PC-3 (cell line): ENCODE measurements around the gene MKLN1.

Experiments used
- CTCF ChIP-seq: fragments of 300-600 bp; sonication (generic); conservative IDR thresholded peaks from 2 replicates; pipeline ENCODE4 v1.5.1; 2017; ENCODE audit warnings: antibody characterized with exemption, low read depth, mild to moderate bottlenecking, low read length
- EZH2phosphoT487 ChIP-seq: fragments of 300-600 bp; sonication (generic); IDR thresholded peaks from 2 replicates; pipeline ENCODE4 v1.6.1; 2018; ENCODE audit warnings: mild to moderate bottlenecking, antibody characterized with exemption, low read length, borderline replicate concordance

- TF ChIP-seq CTCF (no peak), EZH2phosphoT487 (no peak)
These were observed 42.9 kb downstream of the MKLN1 start for GRCh38 chr7:131370523-131370968.
